ENCODE measurements around the gene SELENOP.

GRCh38 chr5:42756606-42757601 is 54.8 kb downstream of the SELENOP start, which contains the start of gene CCDC152:
- no peak for TF ChIP-seq CTCF (conservative IDR thresholded peaks at IDR 0.05; ENCODE audit: low read depth in 2 of 2)
- TF ChIP-seq EZH2 (IDR thresholded peaks at IDR 0.05; ENCODE audit: low read depth, unreplicated experiment), result no peak
